ENCODE results near the gene PATJ.

DNA sequence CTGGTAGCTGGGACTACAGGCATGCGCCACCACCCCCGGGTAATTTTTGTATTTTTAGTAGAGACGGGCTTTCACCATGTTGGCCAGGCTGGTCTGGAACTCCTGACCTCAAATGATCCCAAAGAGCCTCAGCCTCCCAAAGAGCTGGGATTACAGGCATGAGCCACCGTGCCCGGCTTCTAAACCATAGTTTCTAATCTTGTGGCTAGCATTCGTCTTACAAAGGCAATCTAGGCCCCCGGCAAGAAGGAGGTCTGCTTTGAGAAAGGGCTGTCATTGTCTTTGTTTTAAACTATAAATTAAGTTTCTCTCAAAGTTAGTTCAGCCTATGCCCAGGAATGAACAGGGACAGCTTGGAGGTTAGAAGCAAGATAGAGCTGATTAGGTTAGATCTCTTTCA, 442.1 kb downstream of the PATJ start:
- TF ChIP-seq, protein P1, sequence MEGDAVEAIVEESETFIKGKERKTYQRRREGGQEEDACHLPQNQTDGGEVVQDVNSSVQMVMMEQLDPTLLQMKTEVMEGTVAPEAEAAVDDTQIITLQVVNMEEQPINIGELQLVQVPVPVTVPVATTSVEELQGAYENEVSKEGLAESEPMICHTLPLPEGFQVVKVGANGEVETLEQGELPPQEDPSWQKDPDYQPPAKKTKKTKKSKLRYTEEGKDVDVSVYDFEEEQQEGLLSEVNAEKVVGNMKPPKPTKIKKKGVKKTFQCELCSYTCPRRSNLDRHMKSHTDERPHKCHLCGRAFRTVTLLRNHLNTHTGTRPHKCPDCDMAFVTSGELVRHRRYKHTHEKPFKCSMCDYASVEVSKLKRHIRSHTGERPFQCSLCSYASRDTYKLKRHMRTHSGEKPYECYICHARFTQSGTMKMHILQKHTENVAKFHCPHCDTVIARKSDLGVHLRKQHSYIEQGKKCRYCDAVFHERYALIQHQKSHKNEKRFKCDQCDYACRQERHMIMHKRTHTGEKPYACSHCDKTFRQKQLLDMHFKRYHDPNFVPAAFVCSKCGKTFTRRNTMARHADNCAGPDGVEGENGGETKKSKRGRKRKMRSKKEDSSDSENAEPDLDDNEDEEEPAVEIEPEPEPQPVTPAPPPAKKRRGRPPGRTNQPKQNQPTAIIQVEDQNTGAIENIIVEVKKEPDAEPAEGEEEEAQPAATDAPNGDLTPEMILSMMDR (IDR thresholded peaks at IDR 0.05): no peak
- TF ChIP-seq MXI1 (IDR thresholded peaks at IDR 0.05; ENCODE audit: low read depth, low read length) (no peak), JUND (IDR thresholded peaks at IDR 0.05) (no peak)
- TF ChIP-seq, protein P2, sequence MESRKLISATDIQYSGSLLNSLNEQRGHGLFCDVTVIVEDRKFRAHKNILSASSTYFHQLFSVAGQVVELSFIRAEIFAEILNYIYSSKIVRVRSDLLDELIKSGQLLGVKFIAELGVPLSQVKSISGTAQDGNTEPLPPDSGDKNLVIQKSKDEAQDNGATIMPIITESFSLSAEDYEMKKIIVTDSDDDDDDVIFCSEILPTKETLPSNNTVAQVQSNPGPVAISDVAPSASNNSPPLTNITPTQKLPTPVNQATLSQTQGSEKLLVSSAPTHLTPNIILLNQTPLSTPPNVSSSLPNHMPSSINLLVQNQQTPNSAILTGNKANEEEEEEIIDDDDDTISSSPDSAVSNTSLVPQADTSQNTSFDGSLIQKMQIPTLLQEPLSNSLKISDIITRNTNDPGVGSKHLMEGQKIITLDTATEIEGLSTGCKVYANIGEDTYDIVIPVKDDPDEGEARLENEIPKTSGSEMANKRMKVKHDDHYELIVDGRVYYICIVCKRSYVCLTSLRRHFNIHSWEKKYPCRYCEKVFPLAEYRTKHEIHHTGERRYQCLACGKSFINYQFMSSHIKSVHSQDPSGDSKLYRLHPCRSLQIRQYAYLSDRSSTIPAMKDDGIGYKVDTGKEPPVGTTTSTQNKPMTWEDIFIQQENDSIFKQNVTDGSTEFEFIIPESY (IDR thresholded peaks at IDR 0.05; ENCODE audit: borderline replicate concordance, low read depth): no peak
- TF ChIP-seq, protein P3, sequence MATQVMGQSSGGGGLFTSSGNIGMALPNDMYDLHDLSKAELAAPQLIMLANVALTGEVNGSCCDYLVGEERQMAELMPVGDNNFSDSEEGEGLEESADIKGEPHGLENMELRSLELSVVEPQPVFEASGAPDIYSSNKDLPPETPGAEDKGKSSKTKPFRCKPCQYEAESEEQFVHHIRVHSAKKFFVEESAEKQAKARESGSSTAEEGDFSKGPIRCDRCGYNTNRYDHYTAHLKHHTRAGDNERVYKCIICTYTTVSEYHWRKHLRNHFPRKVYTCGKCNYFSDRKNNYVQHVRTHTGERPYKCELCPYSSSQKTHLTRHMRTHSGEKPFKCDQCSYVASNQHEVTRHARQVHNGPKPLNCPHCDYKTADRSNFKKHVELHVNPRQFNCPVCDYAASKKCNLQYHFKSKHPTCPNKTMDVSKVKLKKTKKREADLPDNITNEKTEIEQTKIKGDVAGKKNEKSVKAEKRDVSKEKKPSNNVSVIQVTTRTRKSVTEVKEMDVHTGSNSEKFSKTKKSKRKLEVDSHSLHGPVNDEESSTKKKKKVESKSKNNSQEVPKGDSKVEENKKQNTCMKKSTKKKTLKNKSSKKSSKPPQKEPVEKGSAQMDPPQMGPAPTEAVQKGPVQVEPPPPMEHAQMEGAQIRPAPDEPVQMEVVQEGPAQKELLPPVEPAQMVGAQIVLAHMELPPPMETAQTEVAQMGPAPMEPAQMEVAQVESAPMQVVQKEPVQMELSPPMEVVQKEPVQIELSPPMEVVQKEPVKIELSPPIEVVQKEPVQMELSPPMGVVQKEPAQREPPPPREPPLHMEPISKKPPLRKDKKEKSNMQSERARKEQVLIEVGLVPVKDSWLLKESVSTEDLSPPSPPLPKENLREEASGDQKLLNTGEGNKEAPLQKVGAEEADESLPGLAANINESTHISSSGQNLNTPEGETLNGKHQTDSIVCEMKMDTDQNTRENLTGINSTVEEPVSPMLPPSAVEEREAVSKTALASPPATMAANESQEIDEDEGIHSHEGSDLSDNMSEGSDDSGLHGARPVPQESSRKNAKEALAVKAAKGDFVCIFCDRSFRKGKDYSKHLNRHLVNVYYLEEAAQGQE (IDR thresholded peaks at IDR 0.05; ENCODE audit: low read depth, low read length): no peak

Measured in SK-N-SH (cell line).